Nephron (organoid): ENCODE data around the gene GPR132.
A peak's percentile ranks its signal among the peaks of the same experiment; 100 is the strongest.

Source experiments
- H3K27ac Mint-ChIP-seq, 3 experiments: 2 replicates each; pipeline ENCODE4 v1.8.0; 2020; ENCODE audit warnings: mixed read lengths in 3 of 3, mild to moderate bottlenecking in 2 of 3, moderate library complexity in 1 of 3
- H3K27me3 Mint-ChIP-seq: 2 replicates; pipeline ENCODE4 v1.8.0; 2021; ENCODE audit warnings: low read depth, mild to moderate bottlenecking, moderate library complexity, mixed read lengths
- H3K36me3 Mint-ChIP-seq: 2 replicates; pipeline ENCODE4 v1.8.0; 2020; ENCODE audit warnings: low read depth, mixed read lengths
- H3K4me1 Mint-ChIP-seq: 2 replicates; pipeline ENCODE4 v1.8.0; 2020; ENCODE audit warnings: mixed read lengths
- H3K4me3 Mint-ChIP-seq, 3 experiments: 2 replicates each; pipeline ENCODE4 v1.8.0; 2020; ENCODE audit warnings: mild to moderate bottlenecking in 3 of 3, mixed read lengths in 3 of 3, moderate library complexity in 2 of 3
- H3K9me3 Mint-ChIP-seq: 2 replicates; pipeline ENCODE4 v1.8.0; 2020; ENCODE audit warnings: mixed read lengths
- CTCF ChIP-seq, 3 experiments: fragments of 200-600 bp; sonication (generic); IDR thresholded peaks; one replicate each; pipeline ENCODE4 v1.5.0; 2021; ENCODE audit warnings: antibody characterized with exemption in 3 of 3; ENCODE audit not compliant: unreplicated experiment in 3 of 3

Gene GPR132

GRCh38 chr14:105046891-105047282 lies 18.3 kb downstream of the GPR132 start:
- Mint-ChIP-seq H3K9me3 (no peaks in the 10 kb centered on the region), H3K4me1 (no peaks in the 10 kb centered on the region), H3K4me3 (no peak overlapping the region), H3K36me3 (no peaks in the 10 kb centered on the region), H3K27me3 (peaks cover 28% of the 10 kb centered on the region), H3K27ac (no peak overlapping the region)
- TF ChIP-seq CTCF (IDR thresholded peaks at IDR 0.05; ENCODE audit: unreplicated experiment in 3 of 3), result no peak

GRCh38 chr14:105045710-105046326 lies 19.4 kb downstream of the GPR132 start:
- H3K9me3 Mint-ChIP-seq, result no peaks in the 10 kb centered on the region
- H3K36me3 Mint-ChIP-seq, result no peaks in the 10 kb centered on the region
- no peak overlapping the region for H3K4me3 Mint-ChIP-seq
- H3K27ac Mint-ChIP-seq, result peak overlapping the region in 1 of 3 experiments; percentile 40
- no peaks in the 10 kb centered on the region for H3K4me1 Mint-ChIP-seq
- peak; percentile 100 for TF ChIP-seq CTCF (IDR thresholded peaks at IDR 0.05; ENCODE audit: unreplicated experiment in 3 of 3)
- peaks cover 28% of the 10 kb centered on the region for H3K27me3 Mint-ChIP-seq

- H3K36me3 Mint-ChIP-seq, result no peaks in the 10 kb centered on the region
- TF ChIP-seq CTCF (IDR thresholded peaks at IDR 0.05; ENCODE audit: unreplicated experiment in 3 of 3), result no peak
- peaks cover 4% of the 10 kb centered on the region for H3K4me1 Mint-ChIP-seq
- no peaks in the 10 kb centered on the region for H3K9me3 Mint-ChIP-seq
- peaks cover 31% of the 10 kb centered on the region for H3K27me3 Mint-ChIP-seq
- no peak overlapping the region for H3K4me3 Mint-ChIP-seq
- no peak overlapping the region for H3K27ac Mint-ChIP-seq
These were observed 21.6 kb downstream of the GPR132 start for GRCh38 chr14:105043641-105044040.

GRCh38 chr14:105042813-105043212 lies 22.4 kb downstream of the GPR132 start:
- Mint-ChIP-seq H3K36me3 (no peaks in the 10 kb centered on the region), H3K27me3 (peaks cover 33% of the 10 kb centered on the region), H3K27ac (no peak overlapping the region), H3K4me1 (peaks cover 5% of the 10 kb centered on the region), H3K4me3 (no peak overlapping the region), H3K9me3 (no peaks in the 10 kb centered on the region)
- no peak for TF ChIP-seq CTCF (IDR thresholded peaks at IDR 0.05; ENCODE audit: unreplicated experiment in 3 of 3)

- no peaks in the 10 kb centered on the region for H3K9me3 Mint-ChIP-seq
- no peak overlapping the region for H3K4me3 Mint-ChIP-seq
These were observed 23.1 kb downstream of the GPR132 start for GRCh38 chr14:105041841-105042765.

More at GRCh38 chr14:105041841-105042765, 23.1 kb downstream of the GPR132 start:
- H3K4me1 Mint-ChIP-seq, result peaks cover 5% of the 10 kb centered on the region
- no peaks in the 10 kb centered on the region for H3K36me3 Mint-ChIP-seq
- peaks cover 33% of the 10 kb centered on the region for H3K27me3 Mint-ChIP-seq
- TF ChIP-seq CTCF (IDR thresholded peaks at IDR 0.05; ENCODE audit: unreplicated experiment in 3 of 3), result no peak
- no peak overlapping the region for H3K27ac Mint-ChIP-seq
